LNCaP clone FGC (cell line): ENCODE measurements around the gene STEAP4.
A peak's percentile ranks its signal among the peaks of the same experiment; 100 is the strongest.

Source experiments
- DNase-seq: peaks from one replicate; pipeline ENCODE4 v3.0.0-alpha.2; 2011; ENCODE audit warnings: low read depth
- H3K4me3 ChIP-seq: 2 replicates; pipeline ENCODE4 v1.5.1; 2011; ENCODE audit warnings: mild to moderate bottlenecking, low read depth, low read length, control low read depth
- CTCF ChIP-seq: IDR thresholded peaks from 2 replicates; pipeline ENCODE4 v1.5.1; 2012; ENCODE audit warnings: mild to moderate bottlenecking; ENCODE audit not compliant: control insufficient read depth, insufficient read depth; ENCODE audit errors: extremely low read depth

The STEAP4 gene

GRCh38 chr7:88226886-88227516 lies 79.7 kb downstream of the STEAP4 start:
- H3K4me3 ChIP-seq: no peak overlapping the region
- DNase-seq: peak; percentile 98
- no peak for TF ChIP-seq CTCF

GRCh38 chr7:88226201-88226600 lies 80.5 kb downstream of the STEAP4 start:
- DNase-seq: no peak
- no peak for TF ChIP-seq CTCF
- no peak overlapping the region for H3K4me3 ChIP-seq

GRCh38 chr7:88224601-88225275 lies 82.0 kb downstream of the STEAP4 start:
- no peak for TF ChIP-seq CTCF
- H3K4me3 ChIP-seq: no peak overlapping the region
- DNase-seq: no peak

GRCh38 chr7:88223265-88223664 lies 83.4 kb downstream of the STEAP4 start:
- DNase-seq: no peak
- H3K4me3 ChIP-seq: no peak overlapping the region
- TF ChIP-seq CTCF: no peak
